Calu3 (cell line): ENCODE measurements around the gene ANKRD40. TPM values are rescaled to one million over a fixed set of nuclear protein-coding genes. Genes with fewer than 3 reads are reported as not detected.
A peak's percentile ranks its signal among the peaks of the same experiment; 100 is the strongest.

ENCODE experiments used
- BruUV-seq: library from RNA; stranded (reverse); fragments of 400-500 nt; replicated peaks from 2 replicates; lab custom pipeline; 2021; lab: Mats Ljungman, UMichigan
- CTCF ChIA-PET: fragments of 300-600 bp; sonication (Branson Sonifier 250); formaldehyde crosslinking; loops from one replicate; lab custom pipeline; 2022; ENCODE audit warnings: antibody characterized with exemption; lab: Charles Lee
- DNase-seq: peaks from one replicate; pipeline ENCODE4 v3.0.0; 2022
- H3K27ac Mint-ChIP-seq: one replicate; pipeline ENCODE4 v1.8.0; 2022; ENCODE audit warnings: mixed read lengths; ENCODE audit not compliant: unreplicated experiment
- H3K27me3 Mint-ChIP-seq: one replicate; pipeline ENCODE4 v1.8.0; 2022; ENCODE audit warnings: mixed read lengths; ENCODE audit not compliant: unreplicated experiment
- H3K36me3 Mint-ChIP-seq: one replicate; pipeline ENCODE4 v1.8.0; 2022; ENCODE audit warnings: mild to moderate bottlenecking, moderate library complexity, mixed read lengths; ENCODE audit not compliant: insufficient read depth, unreplicated experiment
- H3K4me1 Mint-ChIP-seq: one replicate; pipeline ENCODE4 v1.8.0; 2022; ENCODE audit warnings: mild to moderate bottlenecking, low read depth, mixed read lengths; ENCODE audit not compliant: unreplicated experiment
- H3K4me3 Mint-ChIP-seq: one replicate; pipeline ENCODE4 v1.8.0; 2022; ENCODE audit warnings: mild to moderate bottlenecking, low read depth, moderate library complexity, mixed read lengths; ENCODE audit not compliant: unreplicated experiment
- H3K9me3 Mint-ChIP-seq: one replicate; pipeline ENCODE4 v1.8.0; 2022; ENCODE audit warnings: low read depth, mixed read lengths; ENCODE audit not compliant: unreplicated experiment
- CTCF ChIP-seq: fragments of 200-600 bp; IDR thresholded peaks from one replicate; pipeline ENCODE4 v1.8.0; 2022; ENCODE audit warnings: antibody characterized with exemption; ENCODE audit not compliant: unreplicated experiment
- intact Hi-C: fragments of 100-400 bp; cut with micrococcal nuclease; formaldehyde crosslinking; loops from one replicate; pipeline ENCODE4 v1.10.0; 2022; ENCODE audit not compliant: unreplicated experiment
- total RNA-seq: library from RNA; stranded (reverse); gene quantifications from 2 replicates; pipeline ENCODE4 v1.2.3, GENCODE V29; 2022

ANKRD40 gene
- total RNA-seq, 1 experiment from 2014 or later: 68.5 TPM

- no TSS peak for BruUV-seq
- no peak for DNase-seq
- CTCF ChIA-PET: interaction anchor here (0.6 to 1.3 kb wide), 3 partner anchors 26 to 276 kb away, joined by 3 to 5 read pairs (median 3); no protein-coding TSS in a partner anchor
- Mint-ChIP-seq H3K4me1 (peaks cover 65% of the 10 kb centered on the region), H3K27me3 (no peaks in the 10 kb centered on the region), H3K4me3 (no peak overlapping the region), H3K9me3 (no peaks in the 10 kb centered on the region), H3K36me3 (peaks cover 34% of the 10 kb centered on the region), H3K27ac (no peak overlapping the region)
- no peak for TF ChIP-seq CTCF
- intact Hi-C loops: no loop called here
Measured at GRCh38 chr17:50665838-50666237, 41.9 kb downstream of the ANKRD40 start.

GRCh38 chr17:50664788-50665458 is 42.8 kb downstream of the ANKRD40 start:
- no peak for TF ChIP-seq CTCF
- Mint-ChIP-seq H3K27me3 (no peaks in the 10 kb centered on the region), H3K4me1 (peaks cover 68% of the 10 kb centered on the region), H3K27ac (peak overlapping the region; percentile 8), H3K36me3 (peaks cover 39% of the 10 kb centered on the region), H3K9me3 (no peaks in the 10 kb centered on the region), H3K4me3 (no peak overlapping the region)
- CTCF ChIA-PET: no interaction called here
- BruUV-seq: no TSS peak
- intact Hi-C loops: no loop called here
- no peak for DNase-seq

- Mint-ChIP-seq H3K4me1 (peaks cover 68% of the 10 kb centered on the region), H3K9me3 (no peaks in the 10 kb centered on the region), H3K27me3 (no peaks in the 10 kb centered on the region), H3K4me3 (no peak overlapping the region), H3K27ac (no peak overlapping the region), H3K36me3 (peaks cover 39% of the 10 kb centered on the region)
- DNase-seq: no peak
- CTCF ChIA-PET: interaction anchor here (0.7 kb wide), 1 partner anchor 1273 kb away, joined by 3 read pairs; no protein-coding TSS in a partner anchor
- no peak for TF ChIP-seq CTCF
- no TSS peak for BruUV-seq
- intact Hi-C loops: no loop called here
Measured at GRCh38 chr17:50663812-50664374, 43.8 kb downstream of the ANKRD40 start.

- peaks cover 32% of the 10 kb centered on the region for H3K36me3 Mint-ChIP-seq
- intact Hi-C loops: no loop called here
- BruUV-seq: no TSS peak
- no peaks in the 10 kb centered on the region for H3K9me3 Mint-ChIP-seq
- no peak overlapping the region for H3K4me3 Mint-ChIP-seq
- no peaks in the 10 kb centered on the region for H3K27me3 Mint-ChIP-seq
- peaks cover 57% of the 10 kb centered on the region for H3K4me1 Mint-ChIP-seq
- peak overlapping the region; percentile 86 for H3K27ac Mint-ChIP-seq
- CTCF ChIA-PET: interaction anchor here (0.7 to 3.2 kb wide), 8 partner anchors 8 to 41 kb away, joined by 3 to 29 read pairs (median 6); no protein-coding TSS in a partner anchor
- no peak for TF ChIP-seq CTCF
- no peak for DNase-seq
Measured at GRCh38 chr17:50662632-50663225, 45.0 kb downstream of the ANKRD40 start.
